ENCODE measurements around the gene SEMA4A. TPM values are rescaled to one million over a fixed set of nuclear protein-coding genes. Genes with fewer than 3 reads are reported as not detected.

SEMA4A gene
- total and polyA plus RNA-seq, 7 donors, result 0.77 to 3.4 (median 1.8) TPM

GRCh38 chr1:156226116-156226538, 72.7 kb downstream of the SEMA4A start:
- Histone ChIP-seq H3K27ac (no peak overlapping the region), H3K36me3 (ENCODE audit: insufficient read depth in 1 of 2, low read depth in 1 of 2) (peaks cover 0 to 74% of the 10 kb centered on the region in 2 donors), H3K4me1 (peaks cover 5% of the 10 kb centered on the region), H3K9me3 (no peaks in the 10 kb centered on the region), H3K4me3 (no peak overlapping the region), H3K27me3 (ENCODE audit: insufficient read depth in 3 of 3, low read length in 2 of 3) (no peaks in the 10 kb centered on the region)
- 58 to 70% (median 70%) methylated on average over 2 of the region's 2 CpGs for WGBS, 3 donors
- intact Hi-C loops (cut with DNase I), result no loop called here
- ATAC-seq (no peak), DNase-seq (no peak)
- no peak for TF ChIP-seq CTCF (IDR thresholded peaks at IDR 0.05)

- Histone ChIP-seq H3K27me3 (ENCODE audit: insufficient read depth in 3 of 3, low read length in 2 of 3) (no peaks in the 10 kb centered on the region), H3K27ac (no peak overlapping the region), H3K9me3 (no peaks in the 10 kb centered on the region), H3K4me1 (peaks cover 5% of the 10 kb centered on the region), H3K36me3 (ENCODE audit: insufficient read depth in 1 of 2, low read depth in 1 of 2) (peaks cover 0 to 67% of the 10 kb centered on the region in 2 donors), H3K4me3 (no peak overlapping the region)
- DNase-seq, result peak in 1 of 2 donors; percentile 15
- intact Hi-C loops (cut with DNase I), result no loop called here
- no peak for TF ChIP-seq CTCF (IDR thresholded peaks at IDR 0.05)
- ATAC-seq, result no peak
- WGBS, 3 donors, result 80 to 88% (median 82%) methylated on average over 4 of the region's 4 CpGs
Observed at GRCh38 chr1:156226782-156227181, 73.4 kb downstream of the SEMA4A start.

Other genes with a start within 250 kb of the SEMA4A start
- 10 to 100 TPM; 11.1 to 16.9 (median 12.8) TPM for gene RIT1, start 242.2 kb upstream of the SEMA4A start, total RNA-seq
- 10 to 100 TPM in 2 of 3 donors, 1 to 10 TPM in 1; 5.1 to 11.0 (median 10.4) TPM for gene RIT1, start 242.2 kb upstream of the SEMA4A start, polyA plus RNA-seq
- 10 to 100 TPM; 16.4 to 26.1 (median 23.1) TPM for gene KHDC4, start 219.2 kb upstream of the SEMA4A start, total RNA-seq
- gene KHDC4, start 219.2 kb upstream of the SEMA4A start, polyA plus RNA-seq, result 10 to 100 TPM; 11.0 to 33.1 (median 11.2) TPM
- not detected for gene RXFP4, start 211.9 kb upstream of the SEMA4A start, total RNA-seq
- not detected for gene RXFP4, start 211.9 kb upstream of the SEMA4A start, polyA plus RNA-seq
- 10 to 100 TPM; 22.8 to 54.0 (median 46.3) TPM for gene ARHGEF2, start 175.0 kb upstream of the SEMA4A start, total RNA-seq
- 10 to 100 TPM in 2 of 3 donors, 1 to 10 TPM in 1; 7.4 to 39.1 (median 12.1) TPM for gene ARHGEF2, start 175.0 kb upstream of the SEMA4A start, polyA plus RNA-seq
- gene SSR2, start 132.6 kb upstream of the SEMA4A start, total RNA-seq, result 10 to 100 TPM; 44.6 to 77.5 (median 61.6) TPM
- gene SSR2, start 132.6 kb upstream of the SEMA4A start, polyA plus RNA-seq, result 100 to 1,000 TPM in 2 of 3 donors, 10 to 100 TPM in 1; 83.0 to 255 (median 124) TPM
- 10 to 100 TPM; 46.6 to 64.9 (median 53.1) TPM for gene UBQLN4, start 99.8 kb upstream of the SEMA4A start, total RNA-seq
- 10 to 100 TPM; 36.8 to 73.9 (median 55.5) TPM for gene UBQLN4, start 99.8 kb upstream of the SEMA4A start, polyA plus RNA-seq
- 10 to 100 TPM; 46.1 to 63.9 (median 51.2) TPM for gene LAMTOR2, start 98.8 kb upstream of the SEMA4A start, total RNA-seq
- 100 to 1,000 TPM in 1 of 3 donors, 10 to 100 TPM in 2; 89.0 to 101 (median 95.7) TPM for gene LAMTOR2, start 98.8 kb upstream of the SEMA4A start, polyA plus RNA-seq
- gene RAB25, start 92.4 kb upstream of the SEMA4A start, total RNA-seq, result not detected
- under 1 TPM; 0.07 to 0.34 (median 0.13) TPM for gene RAB25, start 92.4 kb upstream of the SEMA4A start, polyA plus RNA-seq
- under 1 TPM; 0.06 to 0.28 (median 0.11) TPM for gene MEX3A, start 71.1 kb upstream of the SEMA4A start, total RNA-seq
- gene MEX3A, start 71.1 kb upstream of the SEMA4A start, polyA plus RNA-seq, result under 1 TPM; 0.07 to 0.42 (median 0.22) TPM
- gene LMNA, start 38.9 kb upstream of the SEMA4A start, total RNA-seq, result 100 to 1,000 TPM; 161 to 392 (median 291) TPM
- 100 to 1,000 TPM; 114 to 237 (median 138) TPM for gene LMNA, start 38.9 kb upstream of the SEMA4A start, polyA plus RNA-seq
- gene SLC25A44, start 40.5 kb downstream of the SEMA4A start, total RNA-seq, result 10 to 100 TPM; 11.2 to 29.8 (median 20.1) TPM
- gene SLC25A44, start 40.5 kb downstream of the SEMA4A start, polyA plus RNA-seq, result 10 to 100 TPM; 13.6 to 40.3 (median 21.1) TPM
- gene PMF1, start 59.4 kb downstream of the SEMA4A start, total RNA-seq, result 10 to 100 TPM; 47.9 to 72.1 (median 65.6) TPM
- 10 to 100 TPM; 52.7 to 93.4 (median 91.0) TPM for gene PMF1, start 59.4 kb downstream of the SEMA4A start, polyA plus RNA-seq
- under 1 TPM in 2 of 4 donors, not detected in 2; 0.34 to 0.44 TPM for gene BGLAP, start 88.6 kb downstream of the SEMA4A start, total RNA-seq
- gene BGLAP, start 88.6 kb downstream of the SEMA4A start, polyA plus RNA-seq, result under 1 TPM in 1 of 3 donors, not detected in 2; 0.33 TPM
- 1 to 10 TPM in 1 of 4 donors, under 1 TPM in 3; 0.32 to 1.2 (median 0.80) TPM for gene PAQR6, start 94.5 kb downstream of the SEMA4A start, total RNA-seq
- gene PAQR6, start 94.5 kb downstream of the SEMA4A start, polyA plus RNA-seq, result under 1 TPM; 0.30 to 0.85 (median 0.39) TPM
- gene SMG5, start 129.2 kb downstream of the SEMA4A start, total RNA-seq, result 10 to 100 TPM; 46.8 to 90.7 (median 80.8) TPM
- 10 to 100 TPM; 54.0 to 74.5 (median 72.4) TPM for gene SMG5, start 129.2 kb downstream of the SEMA4A start, polyA plus RNA-seq
- 1 to 10 TPM in 1 of 4 donors, under 1 TPM in 3; 0.69 to 1.6 (median 0.87) TPM for gene TMEM79, start 130.7 kb downstream of the SEMA4A start, total RNA-seq
- 1 to 10 TPM in 2 of 3 donors, under 1 TPM in 1; 0.89 to 3.6 (median 1.5) TPM for gene TMEM79, start 130.7 kb downstream of the SEMA4A start, polyA plus RNA-seq
- gene GLMP, start 142.1 kb downstream of the SEMA4A start, total RNA-seq, result 1 to 10 TPM; 5.1 to 9.6 (median 7.5) TPM
- 1 to 10 TPM; 6.1 to 8.3 (median 6.8) TPM for gene GLMP, start 142.1 kb downstream of the SEMA4A start, polyA plus RNA-seq
- not detected for gene VHLL, start 145.7 kb downstream of the SEMA4A start, total RNA-seq
- not detected for gene VHLL, start 145.7 kb downstream of the SEMA4A start, polyA plus RNA-seq
- 100 to 1,000 TPM; 164 to 190 (median 178) TPM for gene CCT3, start 184.7 kb downstream of the SEMA4A start, total RNA-seq
- 100 to 1,000 TPM; 144 to 258 (median 207) TPM for gene CCT3, start 184.7 kb downstream of the SEMA4A start, polyA plus RNA-seq
- gene TSACC, start 184.9 kb downstream of the SEMA4A start, total RNA-seq, result 1 to 10 TPM in 1 of 4 donors, under 1 TPM in 3; 0.50 to 1.7 (median 0.85) TPM
- under 1 TPM; 0.30 to 0.94 (median 0.56) TPM for gene TSACC, start 184.9 kb downstream of the SEMA4A start, polyA plus RNA-seq
- not detected for gene RHBG, start 215.6 kb downstream of the SEMA4A start, total RNA-seq
- gene RHBG, start 215.6 kb downstream of the SEMA4A start, polyA plus RNA-seq, result not detected